Measurements from ENCODE around the gene CPLANE2.

DNA sequence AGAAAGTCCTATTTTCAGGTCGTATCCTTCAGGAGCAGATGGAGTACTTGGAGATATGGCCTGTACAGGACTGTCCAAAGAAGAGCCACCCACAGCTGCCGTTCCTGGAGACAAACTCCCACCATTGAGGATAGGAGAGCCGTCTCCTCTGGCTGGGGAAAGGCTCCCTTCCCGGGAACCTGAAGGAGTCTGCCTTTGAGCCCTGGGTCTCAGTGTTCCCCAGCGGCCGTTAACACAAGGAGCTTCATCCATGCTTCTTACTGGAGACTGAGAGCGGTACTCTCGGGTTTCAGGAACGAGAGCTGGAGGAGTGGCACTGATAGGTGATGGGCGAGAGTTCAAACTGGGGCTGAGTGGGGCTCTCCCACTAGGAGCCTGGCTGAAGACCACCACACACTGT, 14.4 kb upstream of the CPLANE2 start:
- TF ChIP-seq CTCF (IDR thresholded peaks at IDR 0.05; ENCODE audit: low read depth, low read length) = no peak
- no peak for TF ChIP-seq POLR2A (IDR thresholded peaks at IDR 0.05; ENCODE audit: extremely low read depth, insufficient read length)
- no peak for TF ChIP-seq MAX (IDR thresholded peaks at IDR 0.05; ENCODE audit: low read depth, low read length)
